Transverse colon (tissue), 4 donors: Measurements from ENCODE around the gene ZNF444. TPM values are rescaled to one million over a fixed set of nuclear protein-coding genes. Genes with fewer than 3 reads are reported as not detected.

Experiments used
- DNase-seq: peaks from one replicate; pipeline ENCODE4 v3.0.0-alpha.2; 2019
- H3K27ac ChIP-seq, 4 donors: fragments of 200-600 bp; sonication (generic); 2 replicates each; pipeline ENCODE4 v1.5.1; 2016 to 2018; ENCODE audit warnings: inconsistent platforms in 4 of 4
- H3K27me3 ChIP-seq: fragments of 200-600 bp; sonication (generic); 2 replicates; pipeline ENCODE4 v1.5.1; 2017; ENCODE audit warnings: inconsistent platforms
- H3K36me3 ChIP-seq, 4 donors: fragments of 200-600 bp; sonication (generic); 2 replicates each; pipeline ENCODE4 v1.5.1; 2017 to 2019; ENCODE audit warnings: inconsistent platforms in 4 of 4
- H3K4me1 ChIP-seq, 4 donors: fragments of 200-600 bp; sonication (generic); 2 replicates each; pipeline ENCODE4 v1.5.1; 2017 to 2020; ENCODE audit warnings: inconsistent platforms in 4 of 4
- H3K4me3 ChIP-seq, 4 donors: fragments of 200-600 bp; sonication (generic); 1 replicate in 1 of 4; 2 replicates in 3 of 4; pipeline versions ENCODE4 v1.5.1 to v1.6.1; 2017 to 2019; ENCODE audit warnings: inconsistent platforms in 4 of 4
- H3K9me3 ChIP-seq, 2 donors: fragments of 200-600 bp; sonication (generic); 2 replicates each; pipeline ENCODE4 v1.5.1; 2017 to 2019; ENCODE audit warnings: inconsistent platforms in 2 of 2
- EP300 ChIP-seq: sonication (generic); formaldehyde crosslinking; IDR thresholded peaks from one replicate; pipeline ENCODE4 v1.6.1; 2017; ENCODE audit warnings: antibody characterized with exemption, low read depth
- POLR2A ChIP-seq: fragments of 450-650 bp; IDR thresholded peaks from one replicate; pipeline ENCODE4 v1.6.1; 2016; ENCODE audit warnings: antibody characterized with exemption, mild to moderate bottlenecking, moderate library complexity
- POLR2AphosphoS5 ChIP-seq, 3 donors: sonication (generic); formaldehyde crosslinking; IDR thresholded peaks; one replicate each; pipeline ENCODE4 v1.6.1; 2016; ENCODE audit warnings: antibody characterized with exemption in 3 of 3
- WGBS, 2 donors: methylation state at CpG; one replicate each; pipeline ENCODE4 v1.1.5; 2018; ENCODE audit warnings: low coverage in 1 of 2; 5-methylcytosine and 5-hydroxymethylcytosine counted together
- in situ Hi-C, 4 donors: fragments of 200-750 bp; cut with MboI; loops; one replicate each; pipeline versions ENCODE4 v1.15.0 to v1.15.1; 2017; ENCODE audit warnings: low sequenced_read_pairs in 3 of 4, low pct_ligation_motif_present in 1 of 4, low pct_unique_long_range_greater_than_20kb in 1 of 4
- intact Hi-C: fragments of 100-400 bp; cut with DNase I; formaldehyde crosslinking; loops from one replicate; pipeline ENCODE4 v1.15.1; 2023; ENCODE audit warnings: low total_unique reads
- total RNA-seq, 4 donors: library from RNA; depleted of rRNA; stranded (reverse); fragments of >200 nt; gene quantifications; one replicate each; pipeline ENCODE4 v1.1.0, GENCODE V29; 2016
- TF ChIP-seq, protein P1 (sequence below), 5 experiments: fragments of 200-600 bp in 3 of 5; fragments of 450-650 bp in 2 of 5; sonication (generic) in 3 of 5; IDR thresholded peaks; 1 replicate in 2 of 5; 2 replicates in 3 of 5; pipeline ENCODE4 v1.5.1; 2016 to 2017; ENCODE audit warnings: antibody characterized with exemption in 5 of 5, inconsistent platforms in 3 of 5, mild to moderate bottlenecking in 2 of 5, moderate library complexity in 1 of 5

The ZNF444 gene
- total RNA-seq, 4 donors from 2014 or later, result 20.7 to 148 (median 39.2) TPM

GRCh38 chr19:56161534-56161933 lies 20.4 kb downstream of the ZNF444 start:
- Histone ChIP-seq H3K4me3 (no peak overlapping the region), H3K36me3 (peaks cover 0 to 16% (median 2%) of the 10 kb centered on the region in 4 donors), H3K9me3 (no peaks in the 10 kb centered on the region), H3K27me3 (no peaks in the 10 kb centered on the region), H3K4me1 (peaks cover 0 to 9% (median 4%) of the 10 kb centered on the region in 4 donors), H3K27ac (no peak overlapping the region)
- intact Hi-C loops, result no loop called here
- DNase-seq, result no peak
- WGBS, 2 donors, result 86% methylated on average over 11 of the region's 11 CpGs; no CpG with 5 or more reads in 1 of the 2 donors
- TF ChIP-seq POLR2A, result no peak
- no peak for TF ChIP-seq EP300
- TF ChIP-seq, protein P1, sequence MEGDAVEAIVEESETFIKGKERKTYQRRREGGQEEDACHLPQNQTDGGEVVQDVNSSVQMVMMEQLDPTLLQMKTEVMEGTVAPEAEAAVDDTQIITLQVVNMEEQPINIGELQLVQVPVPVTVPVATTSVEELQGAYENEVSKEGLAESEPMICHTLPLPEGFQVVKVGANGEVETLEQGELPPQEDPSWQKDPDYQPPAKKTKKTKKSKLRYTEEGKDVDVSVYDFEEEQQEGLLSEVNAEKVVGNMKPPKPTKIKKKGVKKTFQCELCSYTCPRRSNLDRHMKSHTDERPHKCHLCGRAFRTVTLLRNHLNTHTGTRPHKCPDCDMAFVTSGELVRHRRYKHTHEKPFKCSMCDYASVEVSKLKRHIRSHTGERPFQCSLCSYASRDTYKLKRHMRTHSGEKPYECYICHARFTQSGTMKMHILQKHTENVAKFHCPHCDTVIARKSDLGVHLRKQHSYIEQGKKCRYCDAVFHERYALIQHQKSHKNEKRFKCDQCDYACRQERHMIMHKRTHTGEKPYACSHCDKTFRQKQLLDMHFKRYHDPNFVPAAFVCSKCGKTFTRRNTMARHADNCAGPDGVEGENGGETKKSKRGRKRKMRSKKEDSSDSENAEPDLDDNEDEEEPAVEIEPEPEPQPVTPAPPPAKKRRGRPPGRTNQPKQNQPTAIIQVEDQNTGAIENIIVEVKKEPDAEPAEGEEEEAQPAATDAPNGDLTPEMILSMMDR (IDR thresholded peaks at IDR 0.05), result no peak
- TF ChIP-seq POLR2AphosphoS5 (IDR thresholded peaks at IDR 0.05), result no peak
- in situ Hi-C loops, result no loop called here

- peaks cover 0 to 2% (median under 1%) of the 10 kb centered on the region in 4 donors for H3K4me1 ChIP-seq
- peaks cover 0 to 16% (median 2%) of the 10 kb centered on the region in 4 donors for H3K36me3 ChIP-seq
- in situ Hi-C loops, result no loop called here
- H3K9me3 ChIP-seq, result no peaks in the 10 kb centered on the region
- 42 to 66% methylated on average over 3 to 9 of the region's 9 CpGs for WGBS, 2 donors
- H3K27ac ChIP-seq, result no peak overlapping the region
- H3K27me3 ChIP-seq, result peaks cover 4% of the 10 kb centered on the region
- TF ChIP-seq POLR2AphosphoS5 (IDR thresholded peaks at IDR 0.05) (no peak), EP300 (no peak), POLR2A (no peak)
- TF ChIP-seq, protein P1 (IDR thresholded peaks at IDR 0.05), result no peak
- intact Hi-C loops, result no loop called here
- H3K4me3 ChIP-seq, result no peak overlapping the region
- no peak for DNase-seq
These were observed 21.2 kb downstream of the ZNF444 start for GRCh38 chr19:56162258-56162657.

DNA sequence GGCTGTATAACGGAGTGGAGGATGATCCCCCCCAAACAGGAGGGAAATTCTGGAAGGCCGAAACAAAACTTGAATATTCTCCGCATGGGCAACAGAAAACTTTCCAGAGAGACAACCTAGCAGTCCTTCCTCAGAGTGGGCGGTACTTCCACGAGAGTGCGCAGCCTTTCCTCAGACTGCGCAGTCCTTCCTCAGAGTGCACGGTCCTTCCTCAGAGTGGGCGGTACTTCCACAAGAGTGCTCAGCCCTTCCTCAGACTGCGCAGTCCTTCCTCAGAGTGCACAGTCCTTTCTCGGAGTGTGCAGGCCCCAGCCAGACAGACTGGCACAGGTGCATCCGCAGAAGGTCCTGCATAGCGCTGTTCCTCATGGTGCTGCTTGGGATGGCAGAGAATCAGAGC lies 22.0 kb downstream of the ZNF444 start:
- H3K27ac ChIP-seq, result no peak overlapping the region
- in situ Hi-C loops (no loop called here), intact Hi-C loops (no loop called here)
- DNase-seq, result no peak
- TF ChIP-seq POLR2A (no peak), EP300 (no peak), POLR2AphosphoS5 (IDR thresholded peaks at IDR 0.05) (no peak)
- no peaks in the 10 kb centered on the region for H3K9me3 ChIP-seq
- no peaks in the 10 kb centered on the region for H3K4me1 ChIP-seq
- WGBS, 2 donors, result 92% methylated on average over 13 of the region's 13 CpGs; no CpG with 5 or more reads in 1 of the 2 donors
- H3K27me3 ChIP-seq, result peaks cover 4% of the 10 kb centered on the region
- peaks cover 0 to 16% (median 2%) of the 10 kb centered on the region in 4 donors for H3K36me3 ChIP-seq
- no peak overlapping the region for H3K4me3 ChIP-seq

- no peak for TF ChIP-seq POLR2A
- TF ChIP-seq, protein P1 (IDR thresholded peaks at IDR 0.05), result no peak
- no peak for TF ChIP-seq POLR2AphosphoS5 (IDR thresholded peaks at IDR 0.05)
- TF ChIP-seq EP300, result no peak
- H3K9me3 ChIP-seq, result no peaks in the 10 kb centered on the region
- H3K27me3 ChIP-seq, result peaks cover 4% of the 10 kb centered on the region
- intact Hi-C loops (no loop called here), in situ Hi-C loops (loop anchor here in 1 of 4 donors (5.0 kb wide), 1 partner anchor 85 kb away; no protein-coding TSS in a partner anchor)
- peaks cover 0 to 4% (median 2%) of the 10 kb centered on the region in 4 donors for H3K4me1 ChIP-seq
- no peak for DNase-seq
- WGBS, 2 donors, result 48% methylated on average over 7 of the region's 7 CpGs; no CpG with 5 or more reads in 1 of the 2 donors
- H3K4me3 ChIP-seq, result no peak overlapping the region
- no peaks in the 10 kb centered on the region for H3K36me3 ChIP-seq
- H3K27ac ChIP-seq, result no peak overlapping the region
These were observed 26.0 kb downstream of the ZNF444 start for GRCh38 chr19:56167064-56167578.
